Neural cell (in vitro differentiated cells): ENCODE data around the gene MAP3K7. TPM values are rescaled to one million over a fixed set of nuclear protein-coding genes. Genes with fewer than 3 reads are reported as not detected.

Experiments used
- H2AFZ ChIP-seq: fragments of 200-600, 300-800 bp; sonication (generic), shearing (Covaris generic); 2 replicates; pipeline ENCODE4 v1.6.0; 2014; ENCODE audit warnings: low read depth, mild to moderate bottlenecking, antibody characterized with exemption, low read length, moderate library complexity
- H3F3A ChIP-seq: fragments of 200-600 bp; shearing (Covaris generic); 2 replicates; pipeline ENCODE4 v1.6.1; 2016; ENCODE audit warnings: mild to moderate bottlenecking, moderate library complexity, mixed read lengths, antibody characterized with exemption, low read length; ENCODE audit not compliant: insufficient read depth, poor library complexity, severe bottlenecking
- H3K27ac ChIP-seq: fragments of 200-600, 300-800 bp; sonication (generic), shearing (Covaris generic); 2 replicates; pipeline ENCODE4 v1.5.1; 2014; ENCODE audit warnings: mild to moderate bottlenecking, low read length, moderate library complexity
- H3K27me3 ChIP-seq: fragments of 300-800, 200-600 bp; sonication (generic), shearing (Covaris generic); 2 replicates; pipeline ENCODE4 v1.6.0; 2014; ENCODE audit warnings: mild to moderate bottlenecking, low read depth, low read length, moderate library complexity; ENCODE audit not compliant: insufficient read depth
- H3K36me3 ChIP-seq: fragments of 300-800, 200-600 bp; sonication (generic), shearing (Covaris generic); 2 replicates; pipeline ENCODE4 v1.5.1; 2014; ENCODE audit warnings: mild to moderate bottlenecking, antibody characterized with exemption, low read length, moderate library complexity; ENCODE audit not compliant: insufficient read depth
- H3K4me2 ChIP-seq: fragments of 300-800, 200-600 bp; sonication (generic), shearing (Covaris generic); 2 replicates; pipeline ENCODE4 v1.6.0; 2014; ENCODE audit warnings: mild to moderate bottlenecking, low read length
- H3K4me3 ChIP-seq: fragments of 300-800, 200-600 bp; sonication (generic), shearing (Covaris generic); 2 replicates; pipeline ENCODE4 v1.5.1; 2014; ENCODE audit warnings: mild to moderate bottlenecking, low read length, moderate library complexity
- H3K79me2 ChIP-seq: fragments of 200-600 bp; shearing (Covaris generic); replicated peaks from 2 replicates; pipeline ENCODE4 v1.6.0; 2014; ENCODE audit warnings: mild to moderate bottlenecking, low read length, moderate library complexity; ENCODE audit not compliant: insufficient read depth
- H3K9ac ChIP-seq: fragments of 300-800, 200-600 bp; sonication (generic), shearing (Covaris generic); 2 replicates; pipeline ENCODE4 v1.6.1; 2016; ENCODE audit warnings: mild to moderate bottlenecking, low read length, mixed read lengths
- H3K9me2 ChIP-seq: fragments of 200-600 bp; shearing (Covaris generic); 2 replicates; pipeline ENCODE4 v1.6.1; 2016; ENCODE audit warnings: mild to moderate bottlenecking, low read length, mixed read lengths; ENCODE audit not compliant: insufficient read depth
- H3K9me3 ChIP-seq: fragments of 200-600, 300-800 bp; sonication (generic), shearing (Covaris generic); 2 replicates; pipeline ENCODE4 v1.6.1; 2016; ENCODE audit warnings: mild to moderate bottlenecking, mixed run types, low read length, moderate library complexity, mixed read lengths
- H4K20me1 ChIP-seq: fragments of 200-600 bp; shearing (Covaris generic); 2 replicates; pipeline ENCODE4 v1.6.1; 2016; ENCODE audit warnings: mild to moderate bottlenecking, mixed run types; ENCODE audit not compliant: insufficient read depth
- EP300 ChIP-seq: fragments of 450-650 bp; conservative IDR thresholded peaks from 2 replicates; pipeline ENCODE4 v1.6.1; 2014; ENCODE audit warnings: antibody characterized with exemption, mild to moderate bottlenecking, moderate library complexity; ENCODE audit not compliant: poor library complexity, severe bottlenecking
- EZH2 ChIP-seq: fragments of 200-600, 300-800 bp; shearing (Covaris generic), sonication (generic); IDR thresholded peaks from 2 replicates; pipeline ENCODE4 v1.6.1; 2014; ENCODE audit warnings: antibody characterized with exemption, low read length, borderline replicate concordance, mild to moderate bottlenecking; ENCODE audit not compliant: insufficient read depth, poor library complexity, severe bottlenecking
- MXI1 ChIP-seq: fragments of 450-650 bp; conservative IDR thresholded peaks from 2 replicates; pipeline ENCODE4 v1.6.1; 2014; ENCODE audit warnings: antibody characterized with exemption, mild to moderate bottlenecking; ENCODE audit not compliant: poor library complexity, severe bottlenecking
- POLR2AphosphoS5 ChIP-seq: IDR thresholded peaks from 2 replicates; pipeline ENCODE4 v1.6.1; 2012
- RAD21 ChIP-seq: fragments of 450-650 bp; conservative IDR thresholded peaks from 2 replicates; pipeline ENCODE4 v1.6.1; 2014; ENCODE audit warnings: antibody characterized with exemption, mild to moderate bottlenecking, moderate library complexity
- SMC3 ChIP-seq: fragments of 450-650 bp; conservative IDR thresholded peaks from 2 replicates; pipeline ENCODE4 v1.6.1; 2014; ENCODE audit warnings: antibody characterized with exemption, mild to moderate bottlenecking, moderate library complexity; ENCODE audit not compliant: poor library complexity
- TAF1 ChIP-seq: IDR thresholded peaks from 2 replicates; pipeline ENCODE4 v1.6.1; 2012; ENCODE audit warnings: low read depth
- polyA plus RNA-seq: library from polyadenylated mRNA; depleted of rRNA; stranded (reverse); fragments of >200 nt; gene quantifications from 2 replicates; pipeline ENCODE4 v1.2.3, GENCODE V29; 2014
- TF ChIP-seq, protein P1 (sequence below): fragments of 450-650 bp; IDR thresholded peaks from 2 replicates; pipeline ENCODE4 v1.5.1; 2014; ENCODE audit warnings: antibody characterized with exemption, mild to moderate bottlenecking, moderate library complexity; ENCODE audit not compliant: poor library complexity, severe bottlenecking
- TF ChIP-seq, protein P2 (sequence below): IDR thresholded peaks from 2 replicates; pipeline ENCODE4 v1.6.1; 2012; ENCODE audit warnings: borderline replicate concordance

The MAP3K7 gene
- polyA plus RNA-seq, 1 donor from 2014 or later = 71.6 TPM

DNA sequence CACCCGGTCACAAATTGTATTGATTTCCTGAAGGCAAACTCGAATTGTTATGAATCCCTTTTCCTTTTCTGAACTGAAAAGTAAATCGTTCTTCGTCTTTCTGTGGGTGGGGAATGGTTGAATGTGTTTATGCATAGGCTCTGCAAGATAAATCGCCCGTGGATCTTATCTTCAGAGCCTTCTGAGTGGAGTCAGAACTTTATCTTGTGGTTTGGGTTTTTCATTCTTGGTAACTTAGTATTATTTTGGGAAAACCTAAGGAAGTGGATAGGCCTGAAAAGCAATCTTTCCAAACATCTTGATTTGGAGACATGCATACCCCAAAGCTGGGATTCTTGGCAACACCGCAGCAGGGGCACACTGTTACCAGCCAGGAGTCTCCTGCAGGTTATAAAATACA lies 122.4 kb downstream of the MAP3K7 start:
- Histone ChIP-seq H3K4me2 (no peak overlapping the region), H3K9ac (no peak overlapping the region)

DNA sequence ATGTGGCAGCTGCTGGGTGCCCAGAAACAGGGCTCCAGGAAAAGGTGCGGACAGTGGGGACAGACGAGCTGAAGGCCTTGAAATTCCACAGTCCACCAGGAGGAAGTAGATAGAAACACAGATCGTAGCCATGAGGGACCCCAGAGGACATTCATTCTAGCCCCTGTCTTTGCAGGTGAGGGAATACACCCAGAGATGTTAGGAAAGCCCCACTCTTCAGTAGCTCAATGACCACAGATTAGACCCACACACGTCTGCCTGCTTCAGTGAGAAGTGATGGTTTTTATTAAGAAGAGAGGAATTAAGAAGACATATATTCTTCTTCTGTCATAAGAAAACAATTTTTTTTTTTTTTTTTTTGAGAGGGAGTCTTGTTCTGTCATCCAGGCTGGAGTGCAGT lies 123.0 kb downstream of the MAP3K7 start:
- no peaks in the 10 kb centered on the region for H3K27me3 ChIP-seq
- no peak overlapping the region for H3K27ac ChIP-seq
- H3K79me2 ChIP-seq = no peaks in the 10 kb centered on the region
- no peak overlapping the region for H3K9ac ChIP-seq
- no peaks in the 10 kb centered on the region for H3K9me3 ChIP-seq
- H2AFZ ChIP-seq = no peak overlapping the region
- H3K36me3 ChIP-seq = no peaks in the 10 kb centered on the region
- no peaks in the 10 kb centered on the region for H3F3A ChIP-seq
- TF ChIP-seq SMC3 (no peak), EZH2 (no peak), TAF1 (no peak), POLR2AphosphoS5 (no peak), EP300 (no peak), MXI1 (no peak), RAD21 (no peak)
- TF ChIP-seq, protein P1, sequence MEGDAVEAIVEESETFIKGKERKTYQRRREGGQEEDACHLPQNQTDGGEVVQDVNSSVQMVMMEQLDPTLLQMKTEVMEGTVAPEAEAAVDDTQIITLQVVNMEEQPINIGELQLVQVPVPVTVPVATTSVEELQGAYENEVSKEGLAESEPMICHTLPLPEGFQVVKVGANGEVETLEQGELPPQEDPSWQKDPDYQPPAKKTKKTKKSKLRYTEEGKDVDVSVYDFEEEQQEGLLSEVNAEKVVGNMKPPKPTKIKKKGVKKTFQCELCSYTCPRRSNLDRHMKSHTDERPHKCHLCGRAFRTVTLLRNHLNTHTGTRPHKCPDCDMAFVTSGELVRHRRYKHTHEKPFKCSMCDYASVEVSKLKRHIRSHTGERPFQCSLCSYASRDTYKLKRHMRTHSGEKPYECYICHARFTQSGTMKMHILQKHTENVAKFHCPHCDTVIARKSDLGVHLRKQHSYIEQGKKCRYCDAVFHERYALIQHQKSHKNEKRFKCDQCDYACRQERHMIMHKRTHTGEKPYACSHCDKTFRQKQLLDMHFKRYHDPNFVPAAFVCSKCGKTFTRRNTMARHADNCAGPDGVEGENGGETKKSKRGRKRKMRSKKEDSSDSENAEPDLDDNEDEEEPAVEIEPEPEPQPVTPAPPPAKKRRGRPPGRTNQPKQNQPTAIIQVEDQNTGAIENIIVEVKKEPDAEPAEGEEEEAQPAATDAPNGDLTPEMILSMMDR = no peak
- TF ChIP-seq, protein P2, sequence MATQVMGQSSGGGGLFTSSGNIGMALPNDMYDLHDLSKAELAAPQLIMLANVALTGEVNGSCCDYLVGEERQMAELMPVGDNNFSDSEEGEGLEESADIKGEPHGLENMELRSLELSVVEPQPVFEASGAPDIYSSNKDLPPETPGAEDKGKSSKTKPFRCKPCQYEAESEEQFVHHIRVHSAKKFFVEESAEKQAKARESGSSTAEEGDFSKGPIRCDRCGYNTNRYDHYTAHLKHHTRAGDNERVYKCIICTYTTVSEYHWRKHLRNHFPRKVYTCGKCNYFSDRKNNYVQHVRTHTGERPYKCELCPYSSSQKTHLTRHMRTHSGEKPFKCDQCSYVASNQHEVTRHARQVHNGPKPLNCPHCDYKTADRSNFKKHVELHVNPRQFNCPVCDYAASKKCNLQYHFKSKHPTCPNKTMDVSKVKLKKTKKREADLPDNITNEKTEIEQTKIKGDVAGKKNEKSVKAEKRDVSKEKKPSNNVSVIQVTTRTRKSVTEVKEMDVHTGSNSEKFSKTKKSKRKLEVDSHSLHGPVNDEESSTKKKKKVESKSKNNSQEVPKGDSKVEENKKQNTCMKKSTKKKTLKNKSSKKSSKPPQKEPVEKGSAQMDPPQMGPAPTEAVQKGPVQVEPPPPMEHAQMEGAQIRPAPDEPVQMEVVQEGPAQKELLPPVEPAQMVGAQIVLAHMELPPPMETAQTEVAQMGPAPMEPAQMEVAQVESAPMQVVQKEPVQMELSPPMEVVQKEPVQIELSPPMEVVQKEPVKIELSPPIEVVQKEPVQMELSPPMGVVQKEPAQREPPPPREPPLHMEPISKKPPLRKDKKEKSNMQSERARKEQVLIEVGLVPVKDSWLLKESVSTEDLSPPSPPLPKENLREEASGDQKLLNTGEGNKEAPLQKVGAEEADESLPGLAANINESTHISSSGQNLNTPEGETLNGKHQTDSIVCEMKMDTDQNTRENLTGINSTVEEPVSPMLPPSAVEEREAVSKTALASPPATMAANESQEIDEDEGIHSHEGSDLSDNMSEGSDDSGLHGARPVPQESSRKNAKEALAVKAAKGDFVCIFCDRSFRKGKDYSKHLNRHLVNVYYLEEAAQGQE = no peak
- no peaks in the 10 kb centered on the region for H4K20me1 ChIP-seq
- H3K9me2 ChIP-seq = no peaks in the 10 kb centered on the region
- H3K4me3 ChIP-seq = no peak overlapping the region
- H3K4me2 ChIP-seq = no peak overlapping the region

More for the DNA sequence above, 122.4 kb downstream of the MAP3K7 start:
- Histone ChIP-seq H3K9me3 (no peaks in the 10 kb centered on the region), H3K9me2 (no peaks in the 10 kb centered on the region), H3K27ac (no peak overlapping the region), H4K20me1 (no peaks in the 10 kb centered on the region), H3F3A (no peaks in the 10 kb centered on the region), H2AFZ (no peak overlapping the region), H3K36me3 (no peaks in the 10 kb centered on the region), H3K27me3 (no peaks in the 10 kb centered on the region), H3K4me3 (no peak overlapping the region), H3K79me2 (no peaks in the 10 kb centered on the region)
- TF ChIP-seq EP300 (no peak), RAD21 (no peak), POLR2AphosphoS5 (no peak), MXI1 (no peak), TAF1 (no peak)
- TF ChIP-seq, protein P2 = no peak
